Heart right ventricle (tissue), 16 donors: Measurements from ENCODE around the gene PPP1R27. TPM values are rescaled to one million over a fixed set of nuclear protein-coding genes. Genes with fewer than 3 reads are reported as not detected.
A peak's percentile ranks its signal among the peaks of the same experiment; 100 is the strongest.

ENCODE experiments used
- ATAC-seq, 8 donors: fragments of 200-7000 bp; cut with Tn5 transposase; one replicate each; pipeline ENCODE4 v1.9.1; 2020; ENCODE audit warnings: mild to moderate bottlenecking in 8 of 8, moderate library complexity in 8 of 8, moderate number of reproducible peaks in 1 of 8
- DNase-seq, 2 donors: peaks; one replicate each; pipeline ENCODE4 v3.0.0-alpha.2; 2020
- H3K27ac ChIP-seq, 10 donors: fragments of 200-600 bp; sonication (generic) in 2 of 10; one replicate each; pipeline versions ENCODE4 v1.5.0 to v1.8.0; 2020 to 2022; ENCODE audit warnings: mild to moderate bottlenecking in 3 of 10
- H3K27me3 ChIP-seq, 7 donors: fragments of 200-600 bp; one replicate each; pipeline ENCODE4 v1.8.0; 2021 to 2022; ENCODE audit warnings: mild to moderate bottlenecking in 2 of 7
- H3K36me3 ChIP-seq, 9 donors: fragments of 200-600 bp; sonication (generic) in 1 of 9; one replicate each; pipeline versions ENCODE4 v1.5.0 to v1.8.0; 2020 to 2022; ENCODE audit warnings: mild to moderate bottlenecking in 2 of 9
- H3K4me1 ChIP-seq, 9 donors: fragments of 200-600 bp; sonication (generic) in 1 of 9; one replicate each; pipeline versions ENCODE4 v1.5.0 to v1.8.0; 2020 to 2022; ENCODE audit warnings: mild to moderate bottlenecking in 4 of 9
- H3K4me3 ChIP-seq, 10 donors: fragments of 200-600 bp; sonication (generic) in 2 of 10; one replicate each; pipeline versions ENCODE4 v1.5.0 to v1.8.0; 2020 to 2022; ENCODE audit warnings: mild to moderate bottlenecking in 7 of 10, moderate library complexity in 2 of 10
- H3K9me3 ChIP-seq, 11 donors: fragments of 200-600 bp in 10 of 11; sonication (generic) in 2 of 11; one replicate each; pipeline versions ENCODE4 v1.5.0 to v1.8.0; 2013 to 2022; ENCODE audit warnings: mild to moderate bottlenecking in 2 of 11, control low read depth in 1 of 11, moderate library complexity in 1 of 11
- WGBS, 2 donors: extraction: QIAGEN DNeasy Blood & Tissue Kit; methylation state at CpG; one replicate each; pipeline ENCODE4 v1.1.7; 2013; ENCODE audit warnings: inconsistent platforms in 1 of 2; 5-methylcytosine and 5-hydroxymethylcytosine counted together
- intact Hi-C, 10 donors: fragments of 100-400 bp; cut with DNase I; formaldehyde crosslinking; loops; one replicate each; pipeline versions ENCODE4 v1.11.1 to v1.14.2; 2022
- polyA plus RNA-seq, 2 donors: library from polyadenylated mRNA; stranded (reverse); fragments of 200-250 nt; gene quantifications; one replicate each; pipeline ENCODE4 v1.2.3, GENCODE V29; 2013
- total RNA-seq, 10 donors: library from RNA; stranded (reverse); fragmentation: NEBNext Ultra II Directional in 3 of 10; extraction: Animal tissue kit (Norgen Biotek cat#: 25700) in 3 of 10; gene quantifications; one replicate each; pipeline versions ENCODE4 v1.2.1 to v1.2.4, GENCODE V29; 2021 to 2023
- TF ChIP-seq, protein P1 (sequence below), 9 donors: fragments of 200-600 bp; sonication (generic) in 2 of 9; IDR thresholded peaks; one replicate each; pipeline versions ENCODE4 v1.5.0 to v1.8.0; 2021 to 2022; ENCODE audit warnings: antibody characterized with exemption in 9 of 9, mild to moderate bottlenecking in 5 of 9, moderate library complexity in 1 of 9
- donor health status: Arrhythmogenic right ventricular cardiomyopathy.
- donor health status: ischemic (EF 13 %, LVEDD 7.1; RV severe dilation, severe dysfunction).
- donor health status: healthy with polysubstance abuse.
- donor health status: DM: no; HTN: yes; CAD: no.
- donor health status: DM: no; HTN: no; CAD: no.
- donor health status: ischemic (EF 25% LVEDD 6.9; RV normal size, moderate dysfunction).
- donor health status: ischemic (EF 25% LVEDD 5.7; RV mildly dilated, moderate dysfunction).
- donor health status: healthy.
- donor health status: DM: yes; HTN: yes; CAD: no.
- donor health status: Ischemic cardiomyopathy.
- donor health status: ischemic (EF 35%, LVEDD 5.7; RV mildly dilated, moderate dysfunction).
- donor health status: nonischemic (EF 11% LVEDD 7.7; RV severe dilation, severe dysfunction).
- donor health status: DM: yes; HTN: yes; CAD: no.
- donor health status: PGD.
- donor health status: ischemic (EF 29% LVEDD 5.4; RV normal size, mild dysfunction).
- donor health status: nonischemic (EF 23%, LVEDD 6.1; RV moderate dilation, normal function).

The PPP1R27 gene
- total and polyA plus RNA-seq, 12 donors: 0.14 to 0.31 TPM; not detected in 10

DNA sequence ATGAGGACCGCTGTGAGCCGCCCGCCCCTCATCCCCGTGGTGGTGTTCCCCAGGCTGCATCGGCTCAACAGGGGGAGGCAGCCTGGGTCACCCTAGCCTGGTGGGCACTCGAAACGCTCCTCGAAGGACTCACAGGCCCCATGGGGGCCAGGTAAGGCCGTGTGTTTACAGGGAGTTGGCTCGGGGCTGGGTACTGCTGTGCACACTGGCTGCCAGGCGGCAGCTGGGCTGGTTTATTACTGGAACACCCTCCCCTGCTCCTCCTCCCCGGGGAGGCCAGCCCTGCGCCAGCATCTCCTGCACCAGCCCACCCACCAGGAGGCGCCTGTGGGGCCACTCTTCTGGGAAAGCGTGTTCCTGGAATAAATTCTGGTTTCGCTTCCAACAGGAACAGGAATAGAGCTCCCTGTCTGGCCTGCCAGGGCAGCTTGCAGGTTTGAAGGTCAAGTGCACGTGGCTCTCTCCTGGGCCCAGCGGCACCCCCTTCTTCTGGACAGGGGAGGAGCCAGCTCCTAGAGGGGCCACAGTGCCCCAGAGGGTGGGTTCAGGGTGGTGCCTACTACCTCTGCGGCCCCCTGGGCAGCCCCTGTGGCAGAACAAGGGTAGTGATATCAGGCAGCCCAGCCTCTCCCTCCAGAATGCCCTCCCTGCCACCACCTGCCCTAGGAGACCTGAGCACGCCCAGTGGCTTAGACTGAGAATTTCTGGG, 13.1 kb downstream of the PPP1R27 start:
- peaks cover 0 to 31% (median 6%) of the 10 kb centered on the region in 9 donors for H3K36me3 ChIP-seq
- peak; percentile 85 for DNase-seq
- peak overlapping the region; percentile 82 to 93 (median 88) for H3K27ac ChIP-seq
- no peak overlapping the region for H3K4me3 ChIP-seq
- peaks cover 7 to 29% (median 23%) of the 10 kb centered on the region in 9 donors for H3K4me1 ChIP-seq
- ATAC-seq: peak; percentile 76 to 92 (median 90)
- intact Hi-C loops: loop anchor here in 1 of 10 donors (5.0 kb wide), 1 partner anchor 41 kb away; the partner anchor contains the start of gene P4HB
- H3K9me3 ChIP-seq: no peaks in the 10 kb centered on the region
- WGBS, 2 donors: 36 to 40% methylated on average over 20 of the region's 20 CpGs
- H3K27me3 ChIP-seq: no peaks in the 10 kb centered on the region
- TF ChIP-seq, protein P1, sequence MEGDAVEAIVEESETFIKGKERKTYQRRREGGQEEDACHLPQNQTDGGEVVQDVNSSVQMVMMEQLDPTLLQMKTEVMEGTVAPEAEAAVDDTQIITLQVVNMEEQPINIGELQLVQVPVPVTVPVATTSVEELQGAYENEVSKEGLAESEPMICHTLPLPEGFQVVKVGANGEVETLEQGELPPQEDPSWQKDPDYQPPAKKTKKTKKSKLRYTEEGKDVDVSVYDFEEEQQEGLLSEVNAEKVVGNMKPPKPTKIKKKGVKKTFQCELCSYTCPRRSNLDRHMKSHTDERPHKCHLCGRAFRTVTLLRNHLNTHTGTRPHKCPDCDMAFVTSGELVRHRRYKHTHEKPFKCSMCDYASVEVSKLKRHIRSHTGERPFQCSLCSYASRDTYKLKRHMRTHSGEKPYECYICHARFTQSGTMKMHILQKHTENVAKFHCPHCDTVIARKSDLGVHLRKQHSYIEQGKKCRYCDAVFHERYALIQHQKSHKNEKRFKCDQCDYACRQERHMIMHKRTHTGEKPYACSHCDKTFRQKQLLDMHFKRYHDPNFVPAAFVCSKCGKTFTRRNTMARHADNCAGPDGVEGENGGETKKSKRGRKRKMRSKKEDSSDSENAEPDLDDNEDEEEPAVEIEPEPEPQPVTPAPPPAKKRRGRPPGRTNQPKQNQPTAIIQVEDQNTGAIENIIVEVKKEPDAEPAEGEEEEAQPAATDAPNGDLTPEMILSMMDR (IDR thresholded peaks at IDR 0.05): peak; percentile 44 to 83 (median 72)

DNA sequence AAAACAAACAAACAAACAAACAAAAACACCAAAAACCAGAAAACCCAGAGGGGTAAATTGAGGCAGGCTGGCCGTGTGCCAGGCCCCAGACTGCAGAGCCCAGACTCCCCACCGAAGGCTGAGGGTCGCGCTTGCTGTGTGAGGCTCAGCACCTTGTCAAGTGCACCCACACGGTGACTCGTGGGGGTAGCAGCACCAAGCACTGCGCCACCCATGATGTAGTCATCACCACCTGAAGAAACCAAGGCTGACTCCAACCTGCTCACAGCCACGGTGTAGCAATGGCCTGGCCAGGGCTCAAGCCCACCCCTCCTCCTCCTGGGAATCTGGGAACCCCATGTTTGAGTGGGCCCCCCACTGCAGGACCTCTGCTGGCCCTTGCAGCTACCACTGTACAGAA, 13.7 kb downstream of the PPP1R27 start:
- 83 to 86% methylated on average over 8 of the region's 8 CpGs for WGBS, 2 donors
- intact Hi-C loops: loop anchor here in 1 of 10 donors (5.0 kb wide), 1 partner anchor 41 kb away; the partner anchor contains the start of gene P4HB

DNA sequence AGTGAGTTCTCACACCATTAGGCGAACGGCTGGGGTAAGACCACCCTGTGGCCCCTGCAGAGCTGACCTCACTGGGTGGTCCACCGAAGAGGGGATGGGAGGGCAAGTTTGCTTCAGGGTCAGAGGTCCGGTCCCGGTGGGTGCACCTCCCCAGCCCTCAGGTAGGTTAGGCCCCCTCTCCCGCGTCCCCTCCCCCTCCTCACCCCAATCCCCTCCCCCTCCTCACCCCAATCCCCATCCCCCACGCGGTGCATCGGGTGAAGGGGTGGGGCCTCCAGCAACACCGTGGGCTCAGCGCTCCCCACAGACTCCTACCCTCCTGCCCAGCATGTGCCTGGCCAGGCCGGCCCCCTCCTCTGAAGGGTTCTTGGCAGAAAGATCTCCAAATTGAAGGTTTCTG, 15.1 kb downstream of the PPP1R27 start:
- no peak for ATAC-seq
- no peak for DNase-seq
- intact Hi-C loops: loop anchor here in 1 of 10 donors (5.0 kb wide), 1 partner anchor 43 kb away; the partner anchor contains the start of gene P4HB
- Histone ChIP-seq H3K4me3 (no peak overlapping the region), H3K9me3 (no peaks in the 10 kb centered on the region), H3K4me1 (peaks cover 7 to 22% (median 19%) of the 10 kb centered on the region in 9 donors), H3K27me3 (peaks cover 0 to 6% (median 0%) of the 10 kb centered on the region in 7 donors), H3K36me3 (peaks cover 0 to 26% (median 6%) of the 10 kb centered on the region in 9 donors), H3K27ac (no peak overlapping the region)
- WGBS, 2 donors: 27 to 32% methylated on average over 10 to 13 of the region's 13 CpGs
- TF ChIP-seq, protein P1 (IDR thresholded peaks at IDR 0.05): no peak

More for the DNA sequence above, 13.7 kb downstream of the PPP1R27 start:
- TF ChIP-seq, protein P1 (IDR thresholded peaks at IDR 0.05): no peak
- Histone ChIP-seq H3K9me3 (no peaks in the 10 kb centered on the region), H3K36me3 (peaks cover 0 to 31% (median 6%) of the 10 kb centered on the region in 9 donors), H3K4me1 (peaks cover 7 to 29% (median 23%) of the 10 kb centered on the region in 9 donors), H3K4me3 (no peak overlapping the region), H3K27ac (peak overlapping the region in 9 of 10 donors; percentile 86 to 93 (median 88)), H3K27me3 (no peaks in the 10 kb centered on the region)
- no peak for DNase-seq
- ATAC-seq: peak in 3 of 8 donors; percentile 1 to 3 (median 2)

DNA sequence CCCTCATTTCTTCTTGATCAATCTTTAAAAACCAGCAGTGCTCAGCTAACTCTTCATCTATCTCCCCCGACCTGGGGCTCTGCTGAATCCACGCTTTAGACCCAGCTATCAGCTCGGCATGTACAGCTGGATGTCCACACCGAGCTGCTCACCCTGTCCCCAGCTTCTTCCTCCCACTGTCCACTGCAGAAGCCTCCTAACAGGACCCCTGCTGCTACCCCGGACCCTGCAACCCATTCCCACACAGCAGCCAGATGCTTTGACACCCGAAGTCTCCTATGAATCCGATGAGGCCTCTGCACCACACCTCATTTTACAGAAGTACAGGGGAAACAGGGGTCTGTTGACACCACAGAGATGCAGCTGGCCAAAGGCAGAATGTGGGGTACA, 17.1 kb downstream of the PPP1R27 start:
- intact Hi-C loops: no loop called here
- Histone ChIP-seq H3K36me3 (peaks cover 0 to 6% (median 1%) of the 10 kb centered on the region in 9 donors), H3K27me3 (peaks cover 0 to 9% (median 0%) of the 10 kb centered on the region in 7 donors), H3K4me3 (no peak overlapping the region), H3K9me3 (no peaks in the 10 kb centered on the region), H3K27ac (no peak overlapping the region), H3K4me1 (peaks cover 7 to 18% (median 17%) of the 10 kb centered on the region in 9 donors)
- TF ChIP-seq, protein P1 (IDR thresholded peaks at IDR 0.05): no peak
- 42 to 46% methylated on average over 7 of the region's 7 CpGs for WGBS, 2 donors
- ATAC-seq: no peak
- DNase-seq: no peak
